AG08395 (cell line): ENCODE data around the gene PLEKHA7.
"Not testable (repeated sequence)": the region's sequence is repeated elsewhere in the genome, so short reads cannot be mapped to it uniquely, and the experiment has no call there.

Experiments
- DNase-seq: peaks from one replicate; pipeline ENCODE4 v3.0.0; 2012; ENCODE audit warnings: mixed read lengths, low spot score

PLEKHA7 gene

GRCh38 chr11:16880184-16880801 is 133.9 kb downstream of the PLEKHA7 start:
- DNase-seq: no peak

- no peak for DNase-seq
These were observed 134.5 kb downstream of the PLEKHA7 start for GRCh38 chr11:16879690-16880089.

DNA sequence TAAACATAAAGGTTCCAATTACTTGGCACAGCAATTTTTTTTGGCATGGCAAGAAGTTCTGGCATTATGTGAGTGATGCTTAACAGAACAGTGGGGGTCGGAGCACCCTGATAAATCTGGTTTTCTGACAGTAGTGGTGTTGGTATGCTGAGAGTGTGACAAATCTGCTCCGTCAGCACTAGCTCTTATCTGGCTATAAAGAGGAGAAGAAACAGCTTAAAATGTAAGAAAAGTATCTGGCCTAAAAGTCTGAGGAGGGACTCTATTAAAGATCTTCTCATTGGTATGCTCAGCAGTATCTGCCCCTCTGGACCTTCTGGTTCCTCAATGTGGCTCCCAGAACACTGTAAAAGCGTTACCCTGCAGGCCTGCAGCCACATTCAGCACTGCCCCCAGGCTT is 137.4 kb downstream of the PLEKHA7 start:
- DNase-seq: no peak

DNA sequence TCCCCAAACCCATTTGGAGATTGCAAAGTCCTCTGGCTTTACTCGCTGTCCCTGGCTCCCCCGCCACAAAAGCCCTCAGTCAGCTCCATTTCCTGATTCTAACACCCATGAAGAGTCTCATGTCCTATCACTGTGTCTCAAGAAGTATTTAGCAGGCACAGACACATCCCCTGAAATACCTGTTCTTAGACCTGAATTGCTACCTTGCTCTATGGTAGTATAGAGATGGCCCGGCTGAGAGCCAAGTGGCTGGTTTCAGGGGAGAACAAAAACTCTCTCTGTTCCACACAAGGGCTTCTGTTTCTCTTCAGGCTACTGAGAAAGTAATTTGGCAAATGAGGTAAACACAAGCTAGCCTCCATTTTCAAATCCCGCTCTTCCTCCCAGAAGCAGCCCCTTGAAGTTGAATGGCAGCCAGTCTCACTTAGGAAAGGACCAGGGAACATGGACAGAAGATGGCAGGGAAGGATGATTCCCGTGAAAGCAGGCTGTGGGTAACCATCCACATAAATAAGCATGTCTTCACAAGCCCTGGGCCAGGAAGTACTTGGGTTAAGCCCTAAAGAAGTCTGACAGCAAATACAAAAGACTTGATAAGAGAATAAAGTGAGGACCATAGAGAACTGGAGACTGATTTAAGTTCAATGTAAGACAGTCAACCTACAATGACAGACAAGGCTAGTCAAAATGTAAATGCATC is 138.0 kb downstream of the PLEKHA7 start:
- no peak for DNase-seq

GRCh38 chr11:16874275-16874975 is 139.8 kb downstream of the PLEKHA7 start:
- no peak for DNase-seq

DNA sequence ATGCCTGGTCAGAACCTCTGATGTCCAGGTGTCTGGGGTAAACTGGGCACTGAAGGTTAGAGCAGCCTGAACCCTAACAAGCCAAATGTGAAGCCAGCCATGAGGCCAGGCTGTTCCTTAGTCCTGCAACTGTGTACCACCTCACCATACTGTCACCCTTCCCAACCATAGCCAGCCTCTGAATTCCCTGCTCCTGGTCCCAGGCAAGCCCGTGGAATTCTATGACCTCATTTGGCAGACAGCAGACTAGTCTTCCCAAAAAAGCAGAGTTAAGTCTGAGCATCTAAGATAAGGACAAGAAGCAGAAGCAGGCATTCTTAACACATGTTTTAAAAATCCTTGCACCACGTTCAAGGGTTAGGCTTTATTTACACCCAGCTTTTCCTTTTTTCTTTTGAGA is 140.9 kb downstream of the PLEKHA7 start:
- DNase-seq: no peak

GRCh38 chr11:16871368-16871767 is 142.8 kb downstream of the PLEKHA7 start:
- DNase-seq: peak; percentile 38

DNA sequence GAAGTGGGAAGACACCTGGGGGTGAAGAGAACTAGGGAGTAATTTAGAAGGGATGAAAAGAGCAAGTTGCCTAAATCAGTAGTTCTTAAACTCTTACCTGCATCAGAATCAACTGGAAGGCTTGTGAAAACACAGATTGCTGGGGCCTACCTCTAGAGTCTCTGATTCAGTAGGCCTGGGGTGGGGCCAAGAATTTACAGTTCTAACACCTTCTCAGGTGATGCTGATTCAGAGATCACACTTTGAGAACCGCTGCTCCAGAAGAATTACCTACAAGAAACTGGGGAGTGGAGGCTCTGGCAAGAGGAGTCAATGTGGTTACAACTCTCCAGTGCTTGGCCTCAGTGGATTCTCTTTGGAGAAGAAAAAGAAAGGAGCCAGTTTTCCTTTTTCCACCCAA is 147.1 kb downstream of the PLEKHA7 start:
- DNase-seq: no peak

- DNase-seq: not testable (repeated sequence)
These were observed 149.8 kb downstream of the PLEKHA7 start for GRCh38 chr11:16864428-16864827.

- DNase-seq: no peak
These were observed 150.8 kb downstream of the PLEKHA7 start for GRCh38 chr11:16863389-16863788.

DNA sequence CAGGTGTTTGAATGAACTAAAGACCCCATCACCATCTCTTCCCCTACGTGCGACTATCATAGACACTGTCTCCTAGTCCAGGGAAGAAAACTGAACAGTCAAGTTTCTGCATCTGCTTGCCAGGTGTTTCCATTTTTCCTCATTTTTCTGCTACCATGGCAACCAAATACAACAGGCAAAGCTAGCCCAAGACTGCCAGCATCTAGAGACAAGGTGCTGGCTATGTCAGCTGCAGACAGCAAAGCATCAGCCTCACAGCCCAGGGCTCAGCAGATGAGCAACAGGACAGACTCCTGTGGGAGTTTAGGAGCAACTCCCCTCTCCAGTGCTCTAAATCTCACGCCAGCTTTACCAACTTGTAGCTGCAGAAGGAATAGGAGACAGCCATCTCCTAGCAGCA is 151.5 kb downstream of the PLEKHA7 start:
- DNase-seq: no peak

GRCh38 chr11:16861862-16862261 is 152.4 kb downstream of the PLEKHA7 start:
- no peak for DNase-seq

DNA sequence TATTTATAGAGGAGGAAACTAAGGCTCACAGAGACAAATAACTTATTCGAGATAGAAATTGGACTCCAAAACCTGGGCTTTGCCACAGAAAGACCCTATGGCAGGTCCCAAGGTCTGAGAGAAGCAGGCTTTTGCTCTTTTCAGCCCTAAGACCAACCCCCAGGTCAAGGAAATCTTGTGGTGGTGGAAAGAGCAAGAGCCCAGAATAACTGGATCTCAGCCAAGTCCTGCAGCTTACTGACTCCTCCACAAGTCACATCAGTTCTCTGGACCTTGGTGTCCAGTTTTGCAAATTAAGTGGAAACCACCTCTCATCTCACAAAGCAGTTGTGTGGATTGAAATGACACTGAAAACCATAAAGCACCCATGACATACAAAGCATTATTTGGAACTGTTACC is 153.6 kb downstream of the PLEKHA7 start:
- no peak for DNase-seq

GRCh38 chr11:16859651-16860050 is 154.6 kb downstream of the PLEKHA7 start:
- DNase-seq: no peak

GRCh38 chr11:16857186-16857585 is 157.0 kb downstream of the PLEKHA7 start:
- no peak for DNase-seq

DNA sequence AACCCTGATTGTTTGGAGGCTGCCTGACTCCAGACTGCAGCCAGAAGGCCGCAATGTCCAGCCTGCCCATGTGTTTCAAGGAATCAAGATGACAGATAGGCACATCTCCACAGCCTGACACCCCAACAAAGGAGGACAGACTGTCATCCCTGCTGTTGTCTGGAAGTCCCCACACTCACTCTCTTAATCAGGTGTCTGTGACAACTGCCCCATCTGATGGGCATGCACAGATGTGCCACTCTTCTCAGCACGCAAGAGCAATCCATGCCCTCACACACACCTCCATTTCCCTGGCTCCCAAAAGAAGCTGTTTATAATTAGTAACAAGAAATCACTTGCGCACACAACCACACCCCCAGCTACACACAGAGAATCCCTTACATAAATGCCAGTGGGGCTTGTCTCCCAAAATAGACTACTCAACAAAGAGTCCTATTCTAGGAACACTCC is 158.2 kb downstream of the PLEKHA7 start:
- DNase-seq: no peak

- DNase-seq: no peak
These were observed 159.2 kb downstream of the PLEKHA7 start for GRCh38 chr11:16854979-16855378.

GRCh38 chr11:16853859-16854258 is 160.4 kb downstream of the PLEKHA7 start:
- DNase-seq: no peak

DNA sequence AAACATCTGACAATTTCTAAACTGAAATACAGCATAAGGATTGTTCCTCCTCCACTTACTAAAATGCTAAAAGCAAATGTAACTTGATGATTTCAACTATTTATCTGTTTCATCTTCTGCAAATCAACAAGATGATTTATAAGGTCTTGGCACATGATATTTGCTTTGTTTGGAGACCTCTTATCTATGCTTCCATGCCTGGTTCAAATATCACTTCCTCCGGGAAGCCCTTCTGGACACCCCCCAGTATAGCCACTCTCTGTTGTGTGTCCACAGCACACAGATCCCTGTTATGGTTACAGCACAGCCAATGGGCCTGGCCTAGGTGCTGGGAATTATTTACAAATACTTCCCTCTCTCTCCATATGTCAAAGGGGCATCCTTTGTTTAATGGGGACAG is 160.9 kb downstream of the PLEKHA7 start:
- DNase-seq: no peak

DNA sequence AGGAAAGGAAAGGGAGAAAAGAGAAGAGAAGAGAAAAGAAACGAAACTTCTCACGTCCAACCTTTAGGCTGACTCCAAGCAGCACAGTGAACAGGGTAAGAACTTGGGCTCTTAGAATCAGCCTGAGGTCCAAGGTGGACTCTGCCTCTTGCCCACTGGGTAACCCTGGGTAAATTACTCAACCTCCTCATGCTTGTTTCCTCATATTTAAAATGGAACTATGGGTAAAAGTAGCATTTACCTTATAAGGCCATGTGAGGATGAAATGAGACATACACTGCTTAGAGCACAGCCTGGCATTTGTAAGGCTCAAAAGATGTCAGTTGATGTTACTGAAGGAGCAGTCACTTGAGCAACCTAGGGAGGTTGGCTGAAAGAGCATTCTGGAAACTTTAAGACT is 167.9 kb downstream of the PLEKHA7 start:
- DNase-seq: no peak

DNA sequence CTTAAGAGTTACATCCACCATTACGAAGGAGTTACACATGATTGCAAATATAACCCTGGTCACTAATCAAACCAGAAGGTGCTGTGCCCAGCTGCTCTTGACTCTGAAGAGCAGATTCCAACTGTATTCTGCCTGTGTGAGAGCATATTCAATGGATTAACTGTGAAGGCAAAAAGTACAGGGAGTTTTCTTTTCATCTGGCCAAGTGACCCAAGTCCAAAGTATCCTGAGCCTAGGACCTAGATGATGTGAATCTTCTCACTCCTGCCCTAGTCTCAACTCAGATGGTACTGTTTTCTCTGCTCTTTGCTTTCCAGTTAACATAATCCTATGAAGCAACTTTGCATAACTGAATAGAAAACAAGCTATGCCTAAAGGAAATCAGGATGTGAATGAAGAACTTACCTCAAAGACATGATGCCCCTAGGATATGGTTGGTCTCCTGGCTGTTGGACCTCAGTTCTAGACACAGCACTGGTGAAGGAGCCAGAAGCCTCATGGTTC is 169.9 kb downstream of the PLEKHA7 start:
- no peak for DNase-seq

DNA sequence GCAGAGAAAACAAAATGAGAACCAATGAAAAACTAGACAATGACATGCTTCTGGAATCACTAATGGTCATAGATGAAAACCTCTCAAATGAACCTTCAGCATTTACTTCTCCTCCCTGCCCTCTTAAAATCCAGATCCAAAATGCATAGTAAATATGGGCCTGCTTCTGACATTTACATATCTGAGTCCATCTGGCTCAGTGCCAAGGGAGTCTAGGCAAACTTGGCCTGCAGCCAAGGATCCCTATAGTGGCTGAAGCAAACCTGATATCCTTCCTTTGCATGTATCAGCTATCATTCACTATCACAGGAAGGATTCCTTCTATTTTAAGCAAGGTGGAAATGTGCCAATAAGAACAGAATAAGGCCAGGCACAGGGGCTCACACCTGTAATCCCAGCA is 170.9 kb downstream of the PLEKHA7 start:
- DNase-seq: no peak

- no peak for DNase-seq
These were observed 172.2 kb downstream of the PLEKHA7 start for GRCh38 chr11:16841984-16842383.
